Astrocyte (in vitro differentiated cells and primary cell): Measurements from ENCODE around the gene WWP2. TPM values are rescaled to one million over a fixed set of nuclear protein-coding genes. Genes with fewer than 3 reads are reported as not detected.
A peak's percentile ranks its signal among the peaks of the same experiment; 100 is the strongest.
"Not testable (repeated sequence)": the region's sequence is repeated elsewhere in the genome, so short reads cannot be mapped to it uniquely, and the experiment has no call there.

Source experiments
- DNase-seq: peaks from one replicate; pipeline ENCODE4 v3.0.0-alpha.2; 2010; ENCODE audit warnings: low read depth
- FAIRE-seq: peaks from 2 replicates; lab custom pipeline; 2011; peaks lifted over from hg19 to GRCh38; lab: Jason Lieb, UNC
- H2AFZ ChIP-seq: 2 replicates; pipeline ENCODE4 v1.6.0; 2012; ENCODE audit warnings: low read depth, low read length, inconsistent platforms
- H3K27ac ChIP-seq: 2 replicates; pipeline ENCODE4 v1.5.1; 2011; ENCODE audit warnings: low read depth, low read length, inconsistent platforms
- H3K27me3 ChIP-seq: 2 replicates; pipeline ENCODE4 v1.6.0; 2011; ENCODE audit warnings: low read length, inconsistent platforms; ENCODE audit not compliant: insufficient read depth
- H3K36me3 ChIP-seq: 2 replicates; pipeline ENCODE4 v1.5.1; 2011; ENCODE audit warnings: low read length, inconsistent platforms; ENCODE audit not compliant: insufficient read depth
- H3K4me1 ChIP-seq: 2 replicates; pipeline ENCODE4 v1.5.1; 2011; ENCODE audit warnings: low read length, inconsistent platforms; ENCODE audit not compliant: insufficient read depth
- H3K4me2 ChIP-seq: 2 replicates; pipeline ENCODE4 v1.6.0; 2012; ENCODE audit warnings: low read length, inconsistent platforms
- H3K4me3 ChIP-seq: 2 replicates; pipeline ENCODE4 v1.5.1; 2011; ENCODE audit warnings: low read depth, mild to moderate bottlenecking, low read length, inconsistent platforms; ENCODE audit not compliant: insufficient read depth
- H3K79me2 ChIP-seq: 2 replicates; pipeline ENCODE4 v1.6.0; 2012; ENCODE audit warnings: mild to moderate bottlenecking, low read length, inconsistent platforms; ENCODE audit not compliant: insufficient read depth
- H3K9ac ChIP-seq: 2 replicates; pipeline ENCODE4 v1.6.0; 2012; ENCODE audit warnings: mild to moderate bottlenecking, low read length, inconsistent platforms
- H3K9me3 ChIP-seq: 2 replicates; pipeline ENCODE4 v1.5.1; 2012; ENCODE audit warnings: low read depth, mild to moderate bottlenecking, low read length, inconsistent platforms; ENCODE audit not compliant: insufficient read depth
- H4K20me1 ChIP-seq: 2 replicates; pipeline ENCODE4 v1.6.0; 2012; ENCODE audit warnings: low read length, inconsistent platforms; ENCODE audit not compliant: insufficient read depth
- H3K27ac Mint-ChIP-seq: one replicate; pipeline ENCODE4 v1.8.0; 2021; ENCODE audit warnings: mild to moderate bottlenecking, mixed read lengths; ENCODE audit not compliant: unreplicated experiment
- H3K27me3 Mint-ChIP-seq: one replicate; pipeline ENCODE4 v1.8.0; 2021; ENCODE audit warnings: low read depth, mixed read lengths; ENCODE audit not compliant: unreplicated experiment
- H3K36me3 Mint-ChIP-seq: one replicate; pipeline ENCODE4 v1.8.0; 2021; ENCODE audit warnings: low read depth, mixed read lengths; ENCODE audit not compliant: unreplicated experiment
- H3K4me1 Mint-ChIP-seq: one replicate; pipeline ENCODE4 v1.8.0; 2021; ENCODE audit warnings: low read depth, mixed read lengths; ENCODE audit not compliant: unreplicated experiment
- H3K4me3 Mint-ChIP-seq: one replicate; pipeline ENCODE4 v1.8.0; 2021; ENCODE audit warnings: mild to moderate bottlenecking, moderate library complexity, mixed read lengths; ENCODE audit not compliant: unreplicated experiment
- H3K9me3 Mint-ChIP-seq: one replicate; pipeline ENCODE4 v1.8.0; 2021; ENCODE audit warnings: mild to moderate bottlenecking, mixed read lengths; ENCODE audit not compliant: unreplicated experiment
- CTCF ChIP-seq: IDR thresholded peaks from 2 replicates; pipeline ENCODE4 v1.5.1; 2011; ENCODE audit warnings: low read depth, mild to moderate bottlenecking, inconsistent platforms, low read length, moderate library complexity; ENCODE audit not compliant: insufficient read depth
- EZH2 ChIP-seq: IDR thresholded peaks from 2 replicates; pipeline ENCODE4 v1.6.1; 2012; ENCODE audit warnings: mild to moderate bottlenecking, low read length, inconsistent platforms; ENCODE audit not compliant: insufficient read depth
- total RNA-seq: library from RNA; stranded (reverse); gene quantifications from 2 replicates; pipeline ENCODE4 v1.2.1, GENCODE V29; 2021

Gene WWP2
- total RNA-seq, 1 donor from 2014 or later, result 28.7 TPM

- peak overlapping the region; percentile 84 for H3K4me2 ChIP-seq
- TF ChIP-seq CTCF (no peak), EZH2 (no peak)
- H3K4me3 ChIP-seq, result no peak overlapping the region
- H3K27ac ChIP-seq, result no peak overlapping the region
- H3K79me2 ChIP-seq, result peaks cover 34% of the 10 kb centered on the region
- no peaks in the 10 kb centered on the region for H3K36me3 ChIP-seq
- no peaks in the 10 kb centered on the region for H4K20me1 ChIP-seq
- Mint-ChIP-seq H3K9me3 (no peaks in the 10 kb centered on the region), H3K4me3 (peak overlapping the region; percentile 69), H3K36me3 (peaks cover 5% of the 10 kb centered on the region), H3K27me3 (no peaks in the 10 kb centered on the region), H3K4me1 (peaks cover 11% of the 10 kb centered on the region), H3K27ac (peak overlapping the region; percentile 89)
- H3K9me3 ChIP-seq, result no peaks in the 10 kb centered on the region
- no peaks in the 10 kb centered on the region for H3K27me3 ChIP-seq
- DNase-seq (no peak), FAIRE-seq (no peak)
- no peak overlapping the region for H3K9ac ChIP-seq
- H2AFZ ChIP-seq, result no peak overlapping the region
- H3K4me1 ChIP-seq, result peaks cover 19% of the 10 kb centered on the region
Measured at GRCh38 chr16:69727916-69728270, 34.2 kb upstream of the WWP2 start.

GRCh38 chr16:69729030-69729429 is 33.1 kb upstream of the WWP2 start:
- not testable (repeated sequence) for H3K9me3 Mint-ChIP-seq, H3K27ac ChIP-seq, FAIRE-seq, H3K4me2 ChIP-seq, DNase-seq, H3K27ac Mint-ChIP-seq, H3K4me3 ChIP-seq, H3K4me3 Mint-ChIP-seq, H3K27me3 Mint-ChIP-seq, H3K36me3 Mint-ChIP-seq, H3K9ac ChIP-seq, H2AFZ ChIP-seq, H3K27me3 ChIP-seq, H3K9me3 ChIP-seq, H3K36me3 ChIP-seq, H4K20me1 ChIP-seq
- peaks cover 11% of the 10 kb centered on the region for H3K4me1 Mint-ChIP-seq
- Histone ChIP-seq H3K4me1 (peaks cover 19% of the 10 kb centered on the region), H3K79me2 (peaks cover 26% of the 10 kb centered on the region)

GRCh38 chr16:69731280-69731679 is 30.9 kb upstream of the WWP2 start:
- not testable (repeated sequence) for DNase-seq, H3K27me3 Mint-ChIP-seq, H3K36me3 Mint-ChIP-seq, H3K4me3 ChIP-seq, H3K9me3 ChIP-seq, H3K4me3 Mint-ChIP-seq, FAIRE-seq, H3K4me2 ChIP-seq, H3K9ac ChIP-seq, H3K27me3 ChIP-seq, H3K27ac Mint-ChIP-seq, H3K79me2 ChIP-seq, H3K36me3 ChIP-seq, H4K20me1 ChIP-seq, H2AFZ ChIP-seq, H3K4me1 ChIP-seq, H3K4me1 Mint-ChIP-seq, H3K9me3 Mint-ChIP-seq, H3K27ac ChIP-seq

GRCh38 chr16:69732101-69732500 is 30.0 kb upstream of the WWP2 start:
- no peak overlapping the region for H3K9ac ChIP-seq
- H3K36me3 Mint-ChIP-seq, result peaks cover 5% of the 10 kb centered on the region
- no peak overlapping the region for H3K4me3 Mint-ChIP-seq
- H3K27ac ChIP-seq, result no peak overlapping the region
- H2AFZ ChIP-seq, result no peak overlapping the region
- H3K79me2 ChIP-seq, result peaks cover 5% of the 10 kb centered on the region
- no peaks in the 10 kb centered on the region for H3K9me3 Mint-ChIP-seq
- H3K4me2 ChIP-seq, result no peak overlapping the region
- H3K4me1 Mint-ChIP-seq, result no peaks in the 10 kb centered on the region
- no peaks in the 10 kb centered on the region for H3K36me3 ChIP-seq
- no peak overlapping the region for H3K4me3 ChIP-seq
- no peak overlapping the region for H3K27ac Mint-ChIP-seq
- DNase-seq (no peak), FAIRE-seq (no peak)
- no peaks in the 10 kb centered on the region for H3K9me3 ChIP-seq
- peaks cover 6% of the 10 kb centered on the region for H3K4me1 ChIP-seq
- no peaks in the 10 kb centered on the region for H3K27me3 ChIP-seq
- H3K27me3 Mint-ChIP-seq, result no peaks in the 10 kb centered on the region
- no peaks in the 10 kb centered on the region for H4K20me1 ChIP-seq
- TF ChIP-seq EZH2 (no peak), CTCF (no peak)
